Mucosa of rectum (tissue), 2 donors: ENCODE results near the gene MRPL55.
A peak's percentile ranks its signal among the peaks of the same experiment; 100 is the strongest.

Experiments
- H3K27ac ChIP-seq, 2 donors: one replicate each; pipeline ENCODE4 v1.7.0; 2013; ENCODE audit warnings: inconsistent platforms in 2 of 2, low read depth in 2 of 2, low read length in 2 of 2
- H3K27me3 ChIP-seq, 2 donors: one replicate each; pipeline ENCODE4 v1.7.0; 2013; ENCODE audit warnings: low read length in 2 of 2; ENCODE audit not compliant: control insufficient read depth in 2 of 2, insufficient read depth in 2 of 2
- H3K36me3 ChIP-seq, 2 donors: one replicate each; pipeline ENCODE4 v1.7.0; 2013; ENCODE audit warnings: low read length in 2 of 2; ENCODE audit not compliant: control insufficient read depth in 2 of 2, insufficient read depth in 2 of 2
- H3K4me1 ChIP-seq, 2 donors: one replicate each; pipeline ENCODE4 v1.7.0; 2013; ENCODE audit warnings: low read length in 2 of 2, mild to moderate bottlenecking in 1 of 2; ENCODE audit not compliant: control insufficient read depth in 2 of 2, insufficient read depth in 2 of 2
- H3K4me3 ChIP-seq, 2 donors: one replicate each; pipeline ENCODE4 v1.7.0; 2013; ENCODE audit warnings: low read length in 2 of 2
- H3K9ac ChIP-seq, 2 donors: one replicate each; pipeline ENCODE4 v1.7.0; 2013; ENCODE audit warnings: low read length in 2 of 2, low read depth in 1 of 2, mild to moderate bottlenecking in 1 of 2
- H3K9me3 ChIP-seq, 2 donors: one replicate each; pipeline ENCODE4 v1.7.0; 2013; ENCODE audit warnings: low read length in 2 of 2; ENCODE audit not compliant: control insufficient read depth in 2 of 2
- donor health status: healthy.
- donor health status: Normal muscosa, but diverticular disease.

Gene MRPL55

GRCh38 chr1:228101994-228102790 is 6.9 kb downstream of the MRPL55 start:
- Histone ChIP-seq H3K27ac (peak overlapping the region; percentile 94 to 96), H3K4me1 (peaks cover 13 to 16% of the 10 kb centered on the region in 2 donors), H3K27me3 (no peaks in the 10 kb centered on the region), H3K36me3 (peaks cover 38 to 44% of the 10 kb centered on the region in 2 donors), H3K9ac (peak overlapping the region; percentile 41 to 63), H3K4me3 (peak overlapping the region; percentile 81 to 84), H3K9me3 (no peaks in the 10 kb centered on the region)

- Histone ChIP-seq H3K9ac (peak overlapping the region in 1 of 2 donors; percentile 63), H3K4me1 (peaks cover 16% of the 10 kb centered on the region in 2 donors), H3K4me3 (peak overlapping the region; percentile 81 to 84), H3K27me3 (no peaks in the 10 kb centered on the region), H3K9me3 (no peaks in the 10 kb centered on the region), H3K36me3 (peaks cover 40 to 50% of the 10 kb centered on the region in 2 donors), H3K27ac (peak overlapping the region; percentile 94 to 96)
Observed at GRCh38 chr1:228101614-228101993, 7.5 kb downstream of the MRPL55 start.

GRCh38 chr1:228100822-228101613 is 8.1 kb downstream of the MRPL55 start:
- peak overlapping the region in 1 of 2 donors; percentile 13 for H3K4me3 ChIP-seq
- H3K36me3 ChIP-seq: peaks cover 38 to 46% of the 10 kb centered on the region in 2 donors
- no peaks in the 10 kb centered on the region for H3K27me3 ChIP-seq
- H3K9me3 ChIP-seq: no peaks in the 10 kb centered on the region
- H3K4me1 ChIP-seq: peaks cover 16% of the 10 kb centered on the region in 2 donors
- H3K9ac ChIP-seq: peak overlapping the region in 1 of 2 donors; percentile 63
- H3K27ac ChIP-seq: peak overlapping the region in 1 of 2 donors; percentile 96

GRCh38 chr1:228099331-228099732 is 9.8 kb downstream of the MRPL55 start:
- Histone ChIP-seq H3K4me3 (no peak overlapping the region), H3K4me1 (peaks cover 16% of the 10 kb centered on the region in 2 donors), H3K9me3 (no peaks in the 10 kb centered on the region), H3K27ac (no peak overlapping the region), H3K27me3 (no peaks in the 10 kb centered on the region), H3K36me3 (peaks cover 36 to 49% of the 10 kb centered on the region in 2 donors), H3K9ac (no peak overlapping the region)

GRCh38 chr1:228098323-228098931 is 10.7 kb downstream of the MRPL55 start:
- no peak overlapping the region for H3K9ac ChIP-seq
- no peak overlapping the region for H3K27ac ChIP-seq
- no peaks in the 10 kb centered on the region for H3K27me3 ChIP-seq
- no peak overlapping the region for H3K4me3 ChIP-seq
- H3K4me1 ChIP-seq: peaks cover 13% of the 10 kb centered on the region in 2 donors
- peaks cover 0 to 4% of the 10 kb centered on the region in 2 donors for H3K9me3 ChIP-seq
- peaks cover 40 to 49% of the 10 kb centered on the region in 2 donors for H3K36me3 ChIP-seq

GRCh38 chr1:228097333-228098081 is 11.6 kb downstream of the MRPL55 start:
- Histone ChIP-seq H3K36me3 (peaks cover 40 to 55% of the 10 kb centered on the region in 2 donors), H3K9ac (no peak overlapping the region), H3K27me3 (no peaks in the 10 kb centered on the region), H3K27ac (no peak overlapping the region), H3K9me3 (peaks cover 0 to 4% of the 10 kb centered on the region in 2 donors), H3K4me3 (no peak overlapping the region), H3K4me1 (peaks cover 12% of the 10 kb centered on the region in 2 donors)

- Histone ChIP-seq H3K4me3 (no peak overlapping the region), H3K36me3 (peaks cover 40 to 60% of the 10 kb centered on the region in 2 donors), H3K27me3 (no peaks in the 10 kb centered on the region), H3K27ac (no peak overlapping the region), H3K9ac (no peak overlapping the region), H3K9me3 (peaks cover 0 to 4% of the 10 kb centered on the region in 2 donors), H3K4me1 (peaks cover 10 to 12% of the 10 kb centered on the region in 2 donors)
Observed at GRCh38 chr1:228096416-228097332, 12.4 kb downstream of the MRPL55 start.

GRCh38 chr1:228095938-228096337 is 13.2 kb downstream of the MRPL55 start:
- peaks cover 37 to 58% of the 10 kb centered on the region in 2 donors for H3K36me3 ChIP-seq
- H3K4me1 ChIP-seq: peaks cover 6 to 16% of the 10 kb centered on the region in 2 donors
- H3K27ac ChIP-seq: no peak overlapping the region
- H3K9ac ChIP-seq: no peak overlapping the region
- H3K27me3 ChIP-seq: no peaks in the 10 kb centered on the region
- H3K4me3 ChIP-seq: no peak overlapping the region
- H3K9me3 ChIP-seq: peaks cover 0 to 4% of the 10 kb centered on the region in 2 donors

- Histone ChIP-seq H3K9ac (no peak overlapping the region), H3K27ac (no peak overlapping the region), H3K9me3 (peaks cover 0 to 4% of the 10 kb centered on the region in 2 donors), H3K36me3 (peaks cover 36 to 53% of the 10 kb centered on the region in 2 donors), H3K4me1 (peaks cover 10 to 21% of the 10 kb centered on the region in 2 donors), H3K4me3 (no peak overlapping the region), H3K27me3 (no peaks in the 10 kb centered on the region)
Observed at GRCh38 chr1:228095161-228095560, 13.9 kb downstream of the MRPL55 start.
